ENCODE measurements around the gene ASTN2. TPM values are rescaled to one million over a fixed set of nuclear protein-coding genes. Genes with fewer than 3 reads are reported as not detected.

Gene ASTN2
- total RNA-seq, 4 donors from 2014 or later: 0.97 to 4.7 (median 3.0) TPM

DNA sequence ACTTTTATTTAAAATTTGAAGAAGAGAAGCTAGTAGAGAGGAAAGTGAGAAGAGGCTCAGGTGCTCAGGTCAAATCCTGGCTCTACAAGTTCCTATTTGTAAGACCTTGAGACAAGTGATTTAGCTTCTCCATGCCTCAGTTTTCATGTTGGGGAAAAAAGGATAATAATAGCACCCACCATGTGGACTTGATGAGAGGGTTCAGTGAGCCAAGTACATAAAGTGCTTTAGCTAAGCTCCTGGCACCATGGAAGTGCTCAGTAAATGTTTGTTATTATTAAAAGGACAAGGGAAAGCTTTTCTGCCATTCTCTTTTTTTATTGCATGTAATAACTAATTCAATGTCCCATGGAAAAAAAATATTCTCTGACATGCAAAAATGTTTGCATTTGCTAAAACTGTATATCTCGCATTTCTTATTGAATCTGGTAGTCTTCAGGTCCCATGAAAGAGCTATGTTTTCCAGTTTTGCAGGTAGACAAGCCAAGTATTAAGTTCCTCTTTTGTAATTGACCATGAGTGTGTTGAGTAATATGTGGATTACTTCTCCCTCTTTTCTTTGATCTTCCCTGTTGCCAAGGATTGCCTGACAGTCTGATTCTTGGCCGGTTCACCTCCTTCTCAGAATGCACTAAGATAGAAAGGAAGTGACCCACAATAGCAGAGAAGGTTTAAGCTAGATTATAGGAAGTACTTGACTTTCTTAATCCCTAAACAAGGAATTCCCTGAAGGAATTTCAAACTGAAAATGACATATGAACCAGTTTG is 773.4 kb downstream of the ASTN2 start:
- DNase-seq (ENCODE audit: low spot score in 2 of 2): no peak
- intact Hi-C loops (cut with DNase I; ENCODE audit: low total_unique reads): no loop called here
- no peak overlapping the region for H3K4me3 ChIP-seq (ENCODE audit: low read depth, poor library complexity, severe bottlenecking)
- TF ChIP-seq, protein P1, sequence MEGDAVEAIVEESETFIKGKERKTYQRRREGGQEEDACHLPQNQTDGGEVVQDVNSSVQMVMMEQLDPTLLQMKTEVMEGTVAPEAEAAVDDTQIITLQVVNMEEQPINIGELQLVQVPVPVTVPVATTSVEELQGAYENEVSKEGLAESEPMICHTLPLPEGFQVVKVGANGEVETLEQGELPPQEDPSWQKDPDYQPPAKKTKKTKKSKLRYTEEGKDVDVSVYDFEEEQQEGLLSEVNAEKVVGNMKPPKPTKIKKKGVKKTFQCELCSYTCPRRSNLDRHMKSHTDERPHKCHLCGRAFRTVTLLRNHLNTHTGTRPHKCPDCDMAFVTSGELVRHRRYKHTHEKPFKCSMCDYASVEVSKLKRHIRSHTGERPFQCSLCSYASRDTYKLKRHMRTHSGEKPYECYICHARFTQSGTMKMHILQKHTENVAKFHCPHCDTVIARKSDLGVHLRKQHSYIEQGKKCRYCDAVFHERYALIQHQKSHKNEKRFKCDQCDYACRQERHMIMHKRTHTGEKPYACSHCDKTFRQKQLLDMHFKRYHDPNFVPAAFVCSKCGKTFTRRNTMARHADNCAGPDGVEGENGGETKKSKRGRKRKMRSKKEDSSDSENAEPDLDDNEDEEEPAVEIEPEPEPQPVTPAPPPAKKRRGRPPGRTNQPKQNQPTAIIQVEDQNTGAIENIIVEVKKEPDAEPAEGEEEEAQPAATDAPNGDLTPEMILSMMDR (IDR thresholded peaks at IDR 0.05): no peak
- no peak for TF ChIP-seq POLR2A (IDR thresholded peaks at IDR 0.05)
- 35 to 48% methylated on average over 2 of the region's 2 CpGs for WGBS, 2 donors

DNA sequence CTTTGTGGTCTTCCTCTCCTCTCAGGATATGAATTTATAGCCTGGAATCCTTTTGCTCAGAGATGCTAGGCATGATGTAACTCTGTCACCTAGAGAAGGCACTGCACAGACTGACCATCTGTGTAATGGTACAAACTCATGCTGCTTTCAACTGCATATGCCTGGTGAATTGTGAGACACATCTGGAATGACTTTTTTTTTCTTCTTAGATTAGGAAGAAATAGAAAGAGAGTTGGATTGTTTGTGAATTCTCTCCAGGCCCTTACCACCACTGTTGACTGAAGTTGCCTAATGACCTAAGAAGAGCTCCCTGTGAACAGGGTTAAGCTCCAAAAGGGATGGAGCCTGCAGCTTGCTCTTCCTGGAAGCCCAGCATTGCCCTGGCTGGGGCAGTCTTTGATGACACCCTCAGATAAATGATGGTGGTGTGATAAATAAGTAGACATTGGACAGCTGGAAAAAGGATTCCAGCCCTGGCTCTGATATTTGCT is 775.6 kb downstream of the ASTN2 start:
- no peak for DNase-seq (ENCODE audit: low spot score in 2 of 2)
- no peak overlapping the region for H3K4me3 ChIP-seq (ENCODE audit: low read depth, poor library complexity, severe bottlenecking)
- TF ChIP-seq, protein P1 (IDR thresholded peaks at IDR 0.05): no peak
- no peak for TF ChIP-seq POLR2A (IDR thresholded peaks at IDR 0.05)
- intact Hi-C loops (cut with DNase I; ENCODE audit: low total_unique reads): no loop called here

DNA sequence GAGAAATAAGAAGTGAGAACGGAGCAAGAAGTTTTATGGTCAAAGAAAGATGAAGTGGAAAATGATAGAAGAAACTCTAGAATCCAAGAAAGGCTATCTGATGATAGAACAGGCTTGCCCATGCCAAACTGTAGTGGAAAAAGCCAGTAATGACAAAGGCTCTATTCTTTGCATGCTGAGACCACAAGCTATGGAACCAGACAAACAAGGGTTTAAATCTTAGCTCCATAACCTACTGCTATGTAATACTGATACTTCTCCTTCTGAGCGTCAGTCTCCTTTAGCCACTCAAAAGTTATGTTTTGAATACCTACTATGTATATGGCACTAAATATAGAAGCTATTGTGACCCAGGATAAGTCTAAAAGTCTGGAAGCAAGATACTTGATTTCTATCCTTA is 778.9 kb downstream of the ASTN2 start:
- H3K4me3 ChIP-seq (ENCODE audit: low read depth, poor library complexity, severe bottlenecking): no peak overlapping the region
- intact Hi-C loops (cut with DNase I; ENCODE audit: low total_unique reads): no loop called here
- no peak for DNase-seq (ENCODE audit: low spot score in 2 of 2)
- 80% methylated on average over 2 of the region's 2 CpGs for WGBS, 2 donors
- TF ChIP-seq, protein P1 (IDR thresholded peaks at IDR 0.05): no peak
- TF ChIP-seq POLR2A (IDR thresholded peaks at IDR 0.05): no peak

DNA sequence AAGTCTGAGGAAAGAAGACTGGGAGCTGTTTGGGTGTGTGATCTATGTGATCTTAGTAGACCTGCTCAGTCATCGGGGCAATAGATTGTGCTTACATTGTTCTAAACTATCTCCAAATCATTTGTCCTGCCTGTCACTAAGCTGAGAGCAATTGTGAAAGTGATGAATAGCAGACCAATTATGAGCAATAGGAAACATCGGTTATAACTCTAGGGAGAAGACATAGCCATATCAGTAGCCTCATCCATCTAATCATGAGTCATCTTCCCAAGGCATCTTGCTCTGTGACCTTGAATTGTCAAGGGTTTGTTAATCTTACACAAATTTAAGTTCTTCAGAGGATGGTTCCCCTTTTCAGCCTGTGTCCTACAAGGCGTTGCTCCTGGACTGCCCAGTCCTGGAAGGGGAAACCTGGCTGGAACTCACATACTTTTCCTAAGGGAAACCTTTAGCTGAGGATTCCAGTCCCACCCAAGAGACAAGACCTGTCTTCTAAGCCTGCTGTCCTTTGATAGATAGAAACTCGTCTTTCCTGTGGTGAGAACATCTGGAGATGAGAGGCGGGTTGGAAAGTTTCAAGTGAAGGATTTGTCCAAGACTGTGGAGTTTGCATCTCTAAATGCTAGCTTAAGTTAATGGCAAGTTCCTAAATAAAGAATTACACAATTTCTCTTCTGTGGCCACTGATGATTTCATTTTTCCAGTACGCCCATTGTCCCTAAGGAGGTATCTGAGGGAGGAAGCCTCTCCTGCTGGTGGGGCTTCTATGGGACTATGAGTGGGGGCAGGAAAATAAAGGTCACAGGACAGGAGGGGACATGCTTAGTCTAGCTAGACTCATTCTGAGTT is 781.6 kb downstream of the ASTN2 start:
- intact Hi-C loops (cut with DNase I; ENCODE audit: low total_unique reads): no loop called here
- WGBS, 2 donors: 59 to 67% methylated on average over 6 of the region's 6 CpGs
- TF ChIP-seq, protein P1 (IDR thresholded peaks at IDR 0.05): no peak
- TF ChIP-seq POLR2A (IDR thresholded peaks at IDR 0.05): no peak
- no peak for DNase-seq (ENCODE audit: low spot score in 2 of 2)
- no peak overlapping the region for H3K4me3 ChIP-seq (ENCODE audit: low read depth, poor library complexity, severe bottlenecking)

DNA sequence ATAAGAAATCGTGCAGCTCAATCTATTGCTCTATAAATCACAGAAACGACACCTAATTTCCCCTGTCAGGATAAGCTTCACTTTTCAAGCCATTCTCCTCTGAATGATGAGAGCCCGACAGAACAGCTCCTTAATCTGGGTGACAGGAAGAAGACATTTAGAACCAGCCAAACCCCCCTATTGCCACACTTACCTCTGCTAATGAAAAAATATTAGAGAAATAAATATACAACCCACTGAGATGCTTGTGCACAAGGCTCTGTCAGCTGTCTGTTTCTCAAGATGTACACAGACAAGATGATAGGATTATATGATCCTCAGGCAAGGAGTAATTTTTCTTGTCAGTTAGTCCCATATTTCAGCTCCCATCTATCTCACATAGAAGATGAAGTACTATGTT is 785.2 kb downstream of the ASTN2 start:
- 57 to 67% methylated on average over 3 of the region's 3 CpGs for WGBS, 2 donors
- TF ChIP-seq, protein P1 (IDR thresholded peaks at IDR 0.05): no peak
- TF ChIP-seq POLR2A (IDR thresholded peaks at IDR 0.05): no peak
- no peak for DNase-seq (ENCODE audit: low spot score in 2 of 2)
- intact Hi-C loops (cut with DNase I; ENCODE audit: low total_unique reads): no loop called here
- no peak overlapping the region for H3K4me3 ChIP-seq (ENCODE audit: low read depth, poor library complexity, severe bottlenecking)

Data from lower leg skin (tissue), 4 donors.